OCI-M1 (cell line): ENCODE results near the gene IP6K3.
A peak's percentile ranks its signal among the peaks of the same experiment; 100 is the strongest.

Source experiments
- DNase-seq: peaks from one replicate; lab custom pipeline; 2025; lab: John Stamatoyannopoulos, UW

Gene IP6K3

DNA sequence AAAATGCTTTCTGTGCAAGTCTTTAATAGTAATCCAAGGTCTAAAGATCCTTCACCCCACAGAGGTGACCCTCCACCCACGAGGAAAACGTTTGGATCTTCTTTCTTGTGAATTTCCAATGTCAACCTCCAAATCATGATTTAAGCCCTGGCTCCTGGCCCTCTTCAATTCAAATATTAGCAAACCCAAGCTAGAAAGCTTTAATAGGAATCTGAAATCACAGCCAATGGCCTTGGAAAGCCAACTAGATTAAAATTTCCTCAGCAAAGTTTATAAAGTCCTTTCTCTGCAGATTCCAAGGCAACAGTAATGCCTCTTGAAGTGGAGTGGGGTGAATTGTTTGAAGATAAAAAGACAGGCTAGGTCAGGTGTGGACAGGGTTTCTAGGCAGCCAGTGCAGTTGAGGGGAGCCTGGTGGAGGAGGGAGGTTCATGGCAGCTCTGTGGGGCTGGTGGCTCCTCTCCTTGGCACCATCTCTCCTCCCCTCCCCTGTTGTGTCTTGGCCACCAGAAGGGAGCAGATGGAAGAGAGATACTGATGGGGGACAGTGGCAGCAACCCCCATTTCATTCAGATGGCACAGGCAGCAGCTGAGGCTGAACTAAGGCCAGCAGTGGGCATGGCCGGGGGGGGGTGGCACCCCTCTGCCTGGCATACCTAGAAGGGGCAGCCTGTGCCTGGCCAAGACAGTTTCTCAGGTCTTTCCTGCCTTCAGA, 23.2 kb downstream of the IP6K3 start:
- DNase-seq = no peak

- no peak for DNase-seq
Observed at GRCh38 chr6:33722103-33722623, 24.5 kb downstream of the IP6K3 start.

- DNase-seq = no peak
Observed at GRCh38 chr6:33721508-33721907, 25.2 kb downstream of the IP6K3 start.

DNA sequence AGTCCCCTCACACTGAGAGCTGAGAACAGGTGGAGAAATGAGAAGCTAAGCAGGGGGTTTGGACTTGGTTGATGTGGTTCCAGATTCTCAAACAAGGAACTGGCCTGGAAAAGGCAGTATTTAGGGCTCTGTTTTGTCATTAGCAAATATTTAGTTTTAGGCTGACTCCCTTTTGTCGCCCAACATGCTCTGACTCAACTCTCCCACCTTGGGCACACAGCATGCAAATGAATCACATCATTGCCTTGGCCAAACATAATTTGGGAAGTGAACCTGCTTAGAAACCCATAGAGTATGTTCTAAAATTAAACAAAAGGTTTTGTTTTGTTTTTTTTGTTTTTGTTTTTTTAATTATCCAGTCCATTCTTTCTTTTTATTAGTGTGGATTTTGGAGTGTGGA, 25.7 kb downstream of the IP6K3 start:
- no peak for DNase-seq

- DNase-seq = no peak
Observed at GRCh38 chr6:33719326-33719987, 27.2 kb downstream of the IP6K3 start.

- no peak for DNase-seq
Observed at GRCh38 chr6:33718713-33719112, 28.0 kb downstream of the IP6K3 start.

- DNase-seq = no peak
Observed at GRCh38 chr6:33717934-33718455, 28.7 kb downstream of the IP6K3 start.

GRCh38 chr6:33716890-33717632, 29.6 kb downstream of the IP6K3 start:
- no peak for DNase-seq

DNA sequence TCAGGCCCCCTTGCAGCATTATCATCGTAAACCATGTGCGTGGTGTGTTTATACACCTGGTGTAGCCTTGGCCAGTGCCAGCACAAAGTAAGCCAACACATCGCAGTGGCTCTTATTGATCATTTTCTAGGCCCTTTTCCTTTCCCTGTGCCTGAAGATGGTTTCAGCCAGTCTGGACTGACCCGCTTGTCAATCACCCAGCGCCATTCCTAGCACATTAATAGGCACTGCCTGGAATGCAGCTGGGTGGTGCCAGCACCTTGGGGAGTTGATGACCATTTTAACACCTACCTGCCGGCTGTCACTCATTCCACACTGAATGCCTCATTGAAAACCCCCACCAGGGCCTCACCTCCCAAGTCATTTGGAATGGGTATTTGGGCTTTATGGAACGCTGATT, 30.3 kb downstream of the IP6K3 start:
- no peak for DNase-seq

- DNase-seq = no peak
Observed at GRCh38 chr6:33714385-33715040, 32.2 kb downstream of the IP6K3 start.

DNA sequence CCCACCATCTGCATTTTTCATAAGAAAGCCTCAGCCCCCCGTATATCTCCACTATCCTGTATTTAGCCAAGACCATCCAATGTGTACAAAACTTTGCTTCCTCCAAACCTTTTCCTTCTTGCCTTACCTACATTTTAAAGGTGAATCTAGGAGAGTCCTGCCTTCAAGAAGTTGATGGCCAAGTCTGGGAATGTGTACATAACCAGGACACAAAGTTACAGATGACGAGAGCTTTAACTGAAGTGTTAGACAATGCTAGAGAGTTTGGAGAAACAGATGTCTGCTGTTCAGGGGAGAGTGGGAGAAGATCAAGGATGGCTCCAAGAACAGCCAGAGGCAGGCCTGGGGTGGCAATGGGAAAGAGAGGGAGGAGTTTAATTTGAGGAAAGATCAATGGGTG, 32.9 kb downstream of the IP6K3 start:
- no peak for DNase-seq

DNA sequence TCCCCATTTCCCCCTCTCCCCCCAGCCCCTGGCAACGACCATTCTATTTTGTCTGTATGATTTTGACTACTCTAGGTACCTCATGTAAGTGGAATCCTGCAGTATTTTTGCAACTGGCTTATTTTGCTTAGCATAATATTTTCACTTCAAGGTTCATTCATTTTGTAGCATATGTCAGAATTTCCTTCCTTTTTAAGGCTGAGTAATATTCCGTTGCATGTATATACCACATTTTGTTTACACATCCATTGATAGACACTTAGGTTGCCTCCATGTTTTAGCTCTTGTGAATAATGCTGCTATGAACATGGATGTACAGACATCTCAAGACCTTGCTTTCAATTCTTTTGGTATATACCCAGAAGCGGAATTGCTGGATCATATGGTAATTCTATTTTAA, 33.8 kb downstream of the IP6K3 start:
- DNase-seq = no peak

GRCh38 chr6:33711140-33712129, 35.3 kb downstream of the IP6K3 start, which contains the start of gene UQCC2:
UQCC2 (minus strand) TSS chr6:33711700; CDS start chr6:33711686, 14 bp downstream.
- DNase-seq = peak; percentile 99

DNA sequence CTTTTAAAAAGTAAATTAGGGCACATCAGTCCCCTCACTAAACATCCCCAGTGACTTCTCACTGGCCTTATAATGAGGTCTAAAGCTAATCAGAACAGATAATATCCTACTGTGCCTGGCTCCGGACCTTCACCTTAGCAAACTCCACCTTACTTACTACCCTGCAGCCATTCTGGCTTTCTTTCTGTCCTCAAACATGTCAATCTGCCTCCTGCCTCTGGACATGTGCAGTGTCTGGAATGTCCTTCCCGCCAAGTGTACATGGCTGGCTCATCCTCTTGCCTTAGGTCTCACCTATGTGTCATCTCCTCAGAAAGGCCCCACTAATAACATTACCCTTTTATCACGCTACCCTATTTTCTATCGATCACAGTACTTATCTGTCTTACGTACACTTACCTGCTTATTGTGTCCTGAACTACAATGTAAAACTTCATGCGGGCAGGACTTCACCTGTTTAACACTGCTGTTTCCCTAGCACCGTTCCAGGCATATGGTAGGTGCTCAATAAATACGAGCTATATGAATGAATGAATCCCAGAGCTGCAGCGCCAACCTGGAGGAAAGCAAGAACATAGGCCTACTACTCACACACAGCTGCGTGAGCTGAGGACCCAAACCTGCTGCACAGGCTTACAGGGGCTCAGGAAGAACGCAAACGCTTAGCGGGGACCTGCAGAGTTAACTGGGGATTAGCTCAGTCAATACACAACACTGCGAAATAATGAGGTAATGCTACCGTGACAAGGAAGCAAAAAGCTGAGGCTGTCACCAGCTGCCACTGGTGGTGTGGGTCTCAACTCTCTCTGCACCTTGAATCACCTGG, 36.2 kb downstream of the IP6K3 start:
- DNase-seq = no peak

DNA sequence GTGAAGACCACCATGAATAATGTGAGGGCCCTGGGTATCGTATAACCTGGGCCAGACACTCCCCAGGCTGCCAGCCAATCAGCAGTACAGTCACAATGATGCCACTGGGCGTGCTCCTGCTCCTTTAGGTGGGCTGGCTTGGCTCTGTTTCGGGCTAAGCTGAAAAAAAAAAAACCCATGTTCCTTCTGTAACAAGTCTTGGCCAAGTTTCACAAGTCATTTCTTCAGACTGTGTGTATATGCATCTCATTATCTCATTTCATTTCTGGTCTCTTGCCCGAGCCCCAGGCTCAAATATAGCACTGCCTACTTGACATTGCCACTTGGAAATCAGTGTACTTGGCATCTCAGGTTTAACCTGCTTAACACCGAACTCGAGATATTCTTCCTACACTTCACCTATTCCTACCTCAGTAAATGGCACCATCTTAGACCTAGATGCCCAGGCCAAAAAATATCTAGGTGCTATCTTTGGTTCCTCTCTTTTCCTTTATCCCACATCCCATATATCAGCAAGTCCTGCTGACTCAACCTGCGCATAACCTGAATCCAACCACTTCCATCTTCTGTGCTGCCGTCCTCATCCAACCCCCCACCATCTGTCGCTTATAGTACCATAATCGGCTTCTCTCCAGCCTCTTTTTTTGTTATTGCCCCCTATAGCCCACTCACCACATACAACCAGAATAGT, 37.0 kb downstream of the IP6K3 start:
- no peak for DNase-seq

DNA sequence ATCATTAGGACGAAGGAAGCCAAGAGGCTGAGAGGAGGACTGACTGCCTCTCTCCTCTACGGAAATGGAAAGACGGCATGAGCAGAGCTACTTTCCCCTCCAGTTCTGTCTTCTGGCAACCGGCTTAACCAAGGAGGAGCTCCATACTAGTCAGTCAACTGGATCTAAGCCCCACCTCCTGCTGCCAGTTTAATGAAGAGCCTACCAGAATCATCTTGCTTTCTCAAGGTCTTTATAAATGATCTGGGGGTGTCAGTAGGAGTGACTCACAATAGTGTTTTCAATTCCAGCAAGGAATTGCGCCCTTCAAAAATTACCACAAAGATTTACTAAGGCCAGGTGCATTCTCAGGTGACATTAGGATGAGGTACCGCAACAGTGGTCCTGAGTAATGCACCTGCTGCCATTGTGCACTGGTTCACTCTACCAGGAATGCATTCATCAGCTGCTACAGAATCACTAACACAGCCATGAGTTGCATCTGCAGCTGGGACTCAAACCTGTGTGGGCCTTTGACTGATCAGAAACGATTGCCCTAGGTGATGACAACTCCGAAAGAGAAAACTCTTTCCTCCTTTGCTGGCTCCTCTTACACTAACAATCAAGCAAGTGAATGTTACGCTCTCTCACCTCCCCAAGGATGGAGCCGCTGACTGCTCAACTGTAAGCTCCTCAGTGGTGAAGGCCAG, 38.0 kb downstream of the IP6K3 start:
- no peak for DNase-seq

- no peak for DNase-seq
Observed at GRCh38 chr6:33707771-33708170, 38.9 kb downstream of the IP6K3 start.

DNA sequence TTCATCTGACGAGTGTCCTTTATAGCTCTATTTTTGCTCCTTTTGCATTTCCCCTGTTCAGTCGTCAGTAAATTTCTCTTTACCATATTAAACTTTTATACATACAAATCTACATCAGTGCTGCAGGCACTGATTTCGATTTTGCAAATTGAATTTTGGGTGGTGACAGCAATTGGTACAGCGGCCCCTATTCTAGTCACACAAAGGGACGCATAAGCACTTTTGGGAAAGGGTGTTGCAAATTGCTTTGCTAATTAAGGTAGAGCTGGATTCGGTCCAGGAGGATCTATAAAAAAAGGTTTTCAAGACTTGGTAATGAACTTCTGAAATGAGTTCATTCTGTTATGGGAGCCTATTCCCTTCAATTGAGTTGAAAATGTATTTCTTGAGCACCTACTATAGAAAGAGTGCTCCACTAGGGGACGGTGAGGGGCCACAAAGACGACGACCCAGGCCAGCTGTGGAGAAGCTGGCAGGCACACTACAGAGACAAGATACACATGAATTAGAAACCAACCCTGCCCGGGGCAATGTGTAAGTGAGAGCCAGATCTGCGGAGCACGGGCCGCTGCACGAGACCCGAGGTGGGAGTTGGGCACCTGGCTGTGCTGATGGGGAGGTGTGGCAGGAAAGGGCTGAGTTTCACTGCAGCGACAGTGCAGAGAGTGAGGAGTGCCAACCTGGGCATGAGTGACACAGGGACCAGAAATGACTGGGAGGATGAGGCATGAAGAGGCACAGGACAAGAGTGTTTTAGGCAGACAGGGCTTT, 40.6 kb downstream of the IP6K3 start:
- DNase-seq = no peak
